Measurements from ENCODE around the gene UNC5B.

DNA sequence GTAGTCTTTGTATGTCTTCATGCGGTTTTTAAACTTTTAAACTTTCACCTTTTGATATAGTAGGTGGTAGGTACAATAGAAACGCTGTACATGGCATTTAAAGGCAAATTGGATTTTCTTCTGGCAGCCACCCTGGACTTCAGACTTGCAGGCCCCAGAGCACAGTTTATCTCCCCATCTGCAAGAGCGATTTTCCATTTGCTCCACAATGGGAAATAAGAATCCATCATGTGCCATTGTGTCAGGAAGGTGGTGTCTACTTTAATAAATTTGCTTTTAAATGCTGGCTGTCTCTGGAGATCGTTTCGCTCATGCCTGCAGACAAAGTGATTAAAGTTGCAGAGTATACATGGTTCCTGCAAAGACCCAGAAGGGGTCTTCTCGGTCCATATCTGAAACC lies 38.9 kb downstream of the UNC5B start:
- TF ChIP-seq POLR2AphosphoS5 (IDR thresholded peaks at IDR 0.05; ENCODE audit: borderline replicate concordance, low read depth, low read length), result no peak
- no peak for TF ChIP-seq EZH2 (IDR thresholded peaks at IDR 0.05)
- no peak for TF ChIP-seq FOXP2 (optimal IDR thresholded peaks at IDR 0.05; ENCODE audit: control extremely low read depth, extremely low read length, insufficient read depth)
